ENCODE measurements around the gene LCE1D. TPM values are rescaled to one million over a fixed set of nuclear protein-coding genes. Genes with fewer than 3 reads are reported as not detected.

Gene LCE1D
- polyA plus RNA-seq, 2 of the 4 experiments (the other 2 are of a cell fraction), result not detected

DNA sequence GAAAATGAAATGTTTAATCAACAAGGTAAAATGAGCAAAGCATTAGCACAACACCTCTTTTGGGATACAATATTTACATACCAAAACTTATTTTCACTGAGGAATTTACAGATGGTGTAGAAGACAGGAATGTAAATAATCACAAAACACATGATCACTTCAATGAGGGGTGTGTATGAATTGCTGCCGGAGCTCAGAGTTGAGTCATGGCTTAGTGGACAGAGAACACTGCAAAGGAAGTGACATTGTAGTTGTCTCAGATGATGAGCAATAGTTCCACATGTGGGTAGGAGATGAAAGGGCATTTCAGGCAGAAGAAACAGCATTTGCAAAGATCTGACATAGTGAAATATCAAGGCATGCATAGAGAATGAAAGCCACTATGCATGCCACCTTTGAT, 44.3 kb upstream of the LCE1D start:
- ATAC-seq, result peak; percentile 45 to 81; a peak in 4 of 6 replicates
- CTCF ChIA-PET, result interaction anchor here (1.4 kb wide), 1 partner anchor 118 kb away, joined by 3 read pairs; no protein-coding TSS in a partner anchor
- H3K4me3 ChIP-seq, result no peak overlapping the region
- no peak overlapping the region for H3K27ac ChIP-seq
- H3K9me3 ChIP-seq, result no peaks in the 10 kb centered on the region
- no peak overlapping the region for H3K4me2 ChIP-seq
- POLR2A ChIA-PET, result no interaction called here
- no peaks in the 10 kb centered on the region for H3K4me1 ChIP-seq
- WGBS (ENCODE audit: missing lambda C conversion rate), result 0% methylated on average over 1 of the region's 1 CpG
- no peak for FAIRE-seq
- DNase-seq (ENCODE audit: low read depth in 1 of 2, low spot score in 1 of 2), result peak in 1 of 2 experiments; percentile 43
- TF ChIP-seq RARB (CRISPR knock-in tag; IDR thresholded peaks at IDR 0.05), result no peak
- TF ChIP-seq RFX5 (IDR thresholded peaks at IDR 0.05), result no peak
- TF ChIP-seq FOSL2 (IDR thresholded peaks at IDR 0.05), result no peak
- 0 out of 2 replicates have a peak, but pooled peaks have one; percentile 10 for TF ChIP-seq FOSL2 (CRISPR knock-in tag; IDR thresholded peaks at IDR 0.05)

DNA sequence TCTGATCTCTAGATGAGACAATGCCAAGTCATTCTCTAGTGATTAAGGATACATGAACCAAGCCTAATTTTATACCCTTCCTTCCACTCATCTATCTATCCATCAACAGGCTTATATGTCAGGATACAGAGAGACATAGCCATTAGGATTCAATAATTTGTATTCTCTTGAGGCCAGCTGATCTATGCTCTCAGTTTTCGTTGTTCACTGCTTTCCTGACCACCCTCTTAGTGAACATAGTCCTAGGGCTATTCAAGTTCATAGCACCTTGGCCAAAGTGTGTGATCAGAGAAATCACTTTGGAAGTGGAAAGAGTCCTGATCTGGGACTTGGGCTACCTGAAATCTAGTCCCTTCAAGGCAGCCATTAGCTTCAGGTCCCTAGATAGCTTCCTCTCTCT, 42.9 kb upstream of the LCE1D start:
- FAIRE-seq, result no peak
- ChIA-PET POLR2A (no interaction called here), CTCF (interaction anchor here (0.8 kb wide), 1 partner anchor 100 kb away, joined by 3 read pairs; no protein-coding TSS in a partner anchor)
- WGBS (ENCODE audit: missing lambda C conversion rate), result 0% methylated on average over 1 of the region's 1 CpG
- H3K9me3 ChIP-seq, result no peaks in the 10 kb centered on the region
- DNase-seq (ENCODE audit: low read depth in 1 of 2, low spot score in 1 of 2), result no peak
- no peak overlapping the region for H3K4me3 ChIP-seq
- no peak for ATAC-seq
- TF ChIP-seq SREBF2 (IDR thresholded peaks at IDR 0.05) (no peak), RNF2 (IDR thresholded peaks at IDR 0.05; ENCODE audit: borderline replicate concordance, low read depth) (peak; percentile 85), TP53 (CRISPR knock-in tag; IDR thresholded peaks at IDR 0.05) (no peak), KDM5A (IDR thresholded peaks at IDR 0.05) (no peak), RFX5 (IDR thresholded peaks at IDR 0.05) (no peak), TFCP2L1 (CRISPR knock-in tag; IDR thresholded peaks at IDR 0.05) (no peak), ZFP36 (IDR thresholded peaks at IDR 0.05; ENCODE audit: borderline replicate concordance, partially characterized antibody) (no peak), CBX8 (IDR thresholded peaks at IDR 0.05) (peak; percentile 83), GATA3 (IDR thresholded peaks at IDR 0.05; ENCODE audit: borderline replicate concordance) (no peak)
- TF ChIP-seq, protein P1, sequence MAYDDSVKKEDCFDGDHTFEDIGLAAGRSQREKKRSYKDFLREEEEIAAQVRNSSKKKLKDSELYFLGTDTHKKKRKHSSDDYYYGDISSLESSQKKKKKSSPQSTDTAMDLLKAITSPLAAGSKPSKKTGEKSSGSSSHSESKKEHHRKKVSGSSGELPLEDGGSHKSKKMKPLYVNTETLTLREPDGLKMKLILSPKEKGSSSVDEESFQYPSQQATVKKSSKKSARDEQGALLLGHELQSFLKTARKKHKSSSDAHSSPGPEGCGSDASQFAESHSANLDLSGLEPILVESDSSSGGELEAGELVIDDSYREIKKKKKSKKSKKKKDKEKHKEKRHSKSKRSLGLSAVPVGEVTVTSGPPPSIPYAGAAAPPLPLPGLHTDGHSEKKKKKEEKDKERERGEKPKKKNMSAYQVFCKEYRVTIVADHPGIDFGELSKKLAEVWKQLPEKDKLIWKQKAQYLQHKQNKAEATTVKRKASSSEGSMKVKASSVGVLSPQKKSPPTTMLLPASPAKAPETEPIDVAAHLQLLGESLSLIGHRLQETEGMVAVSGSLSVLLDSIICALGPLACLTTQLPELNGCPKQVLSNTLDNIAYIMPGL (CRISPR knock-in tag; IDR thresholded peaks at IDR 0.05; ENCODE audit: borderline replicate concordance), result no peak
- TF ChIP-seq, protein P2, sequence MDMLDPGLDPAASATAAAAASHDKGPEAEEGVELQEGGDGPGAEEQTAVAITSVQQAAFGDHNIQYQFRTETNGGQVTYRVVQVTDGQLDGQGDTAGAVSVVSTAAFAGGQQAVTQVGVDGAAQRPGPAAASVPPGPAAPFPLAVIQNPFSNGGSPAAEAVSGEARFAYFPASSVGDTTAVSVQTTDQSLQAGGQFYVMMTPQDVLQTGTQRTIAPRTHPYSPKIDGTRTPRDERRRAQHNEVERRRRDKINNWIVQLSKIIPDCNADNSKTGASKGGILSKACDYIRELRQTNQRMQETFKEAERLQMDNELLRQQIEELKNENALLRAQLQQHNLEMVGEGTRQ (IDR thresholded peaks at IDR 0.05), result no peak
- no peak overlapping the region for H3K4me2 ChIP-seq
- no peak overlapping the region for H3K27ac ChIP-seq
- no peaks in the 10 kb centered on the region for H3K4me1 ChIP-seq

DNA sequence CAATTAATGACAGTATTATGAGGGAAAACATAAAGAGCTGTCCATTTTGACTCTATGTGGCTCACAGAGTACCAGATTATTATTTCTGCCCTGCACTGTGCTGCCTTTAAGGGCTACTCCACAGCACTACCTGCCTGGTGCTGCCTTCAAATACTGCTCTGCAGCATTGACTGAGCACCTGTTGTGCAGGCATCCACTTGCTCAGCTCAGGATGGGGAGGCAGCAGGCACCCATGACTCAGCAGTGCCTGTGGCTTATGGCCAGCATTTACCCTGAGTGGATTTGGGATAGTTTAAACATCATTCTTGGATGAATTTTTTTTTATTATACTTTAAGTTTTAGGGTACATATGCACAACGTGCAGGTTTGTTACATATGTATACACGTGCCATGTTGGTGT, 39.6 kb upstream of the LCE1D start:
- DNase-seq (ENCODE audit: low read depth in 1 of 2, low spot score in 1 of 2) (no peak), FAIRE-seq (no peak), ATAC-seq (no peak)
- TF ChIP-seq JUN (IDR thresholded peaks at IDR 0.05) (no peak), BHLHE40 (IDR thresholded peaks at IDR 0.05; ENCODE audit: low read depth, low read length) (no peak), NPAS2 (CRISPR knock-in tag; IDR thresholded peaks at IDR 0.05; ENCODE audit: borderline replicate concordance) (no peak), ZFP36 (IDR thresholded peaks at IDR 0.05; ENCODE audit: borderline replicate concordance, partially characterized antibody) (no peak), TFCP2L1 (CRISPR knock-in tag; IDR thresholded peaks at IDR 0.05) (no peak), CEBPB (IDR thresholded peaks at IDR 0.05) (no peak), EHMT2 (IDR thresholded peaks at IDR 0.05; ENCODE audit: low read depth) (no peak), MYC (IDR thresholded peaks at IDR 0.05; ENCODE audit: borderline replicate concordance, low read length) (no peak), NR3C1 (IDR thresholded peaks at IDR 0.05) (no peak), FOSB (CRISPR knock-in tag; IDR thresholded peaks at IDR 0.05) (no peak)
- TF ChIP-seq, protein P3, sequence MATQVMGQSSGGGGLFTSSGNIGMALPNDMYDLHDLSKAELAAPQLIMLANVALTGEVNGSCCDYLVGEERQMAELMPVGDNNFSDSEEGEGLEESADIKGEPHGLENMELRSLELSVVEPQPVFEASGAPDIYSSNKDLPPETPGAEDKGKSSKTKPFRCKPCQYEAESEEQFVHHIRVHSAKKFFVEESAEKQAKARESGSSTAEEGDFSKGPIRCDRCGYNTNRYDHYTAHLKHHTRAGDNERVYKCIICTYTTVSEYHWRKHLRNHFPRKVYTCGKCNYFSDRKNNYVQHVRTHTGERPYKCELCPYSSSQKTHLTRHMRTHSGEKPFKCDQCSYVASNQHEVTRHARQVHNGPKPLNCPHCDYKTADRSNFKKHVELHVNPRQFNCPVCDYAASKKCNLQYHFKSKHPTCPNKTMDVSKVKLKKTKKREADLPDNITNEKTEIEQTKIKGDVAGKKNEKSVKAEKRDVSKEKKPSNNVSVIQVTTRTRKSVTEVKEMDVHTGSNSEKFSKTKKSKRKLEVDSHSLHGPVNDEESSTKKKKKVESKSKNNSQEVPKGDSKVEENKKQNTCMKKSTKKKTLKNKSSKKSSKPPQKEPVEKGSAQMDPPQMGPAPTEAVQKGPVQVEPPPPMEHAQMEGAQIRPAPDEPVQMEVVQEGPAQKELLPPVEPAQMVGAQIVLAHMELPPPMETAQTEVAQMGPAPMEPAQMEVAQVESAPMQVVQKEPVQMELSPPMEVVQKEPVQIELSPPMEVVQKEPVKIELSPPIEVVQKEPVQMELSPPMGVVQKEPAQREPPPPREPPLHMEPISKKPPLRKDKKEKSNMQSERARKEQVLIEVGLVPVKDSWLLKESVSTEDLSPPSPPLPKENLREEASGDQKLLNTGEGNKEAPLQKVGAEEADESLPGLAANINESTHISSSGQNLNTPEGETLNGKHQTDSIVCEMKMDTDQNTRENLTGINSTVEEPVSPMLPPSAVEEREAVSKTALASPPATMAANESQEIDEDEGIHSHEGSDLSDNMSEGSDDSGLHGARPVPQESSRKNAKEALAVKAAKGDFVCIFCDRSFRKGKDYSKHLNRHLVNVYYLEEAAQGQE (IDR thresholded peaks at IDR 0.05), result no peak
- TF ChIP-seq, protein P4, sequence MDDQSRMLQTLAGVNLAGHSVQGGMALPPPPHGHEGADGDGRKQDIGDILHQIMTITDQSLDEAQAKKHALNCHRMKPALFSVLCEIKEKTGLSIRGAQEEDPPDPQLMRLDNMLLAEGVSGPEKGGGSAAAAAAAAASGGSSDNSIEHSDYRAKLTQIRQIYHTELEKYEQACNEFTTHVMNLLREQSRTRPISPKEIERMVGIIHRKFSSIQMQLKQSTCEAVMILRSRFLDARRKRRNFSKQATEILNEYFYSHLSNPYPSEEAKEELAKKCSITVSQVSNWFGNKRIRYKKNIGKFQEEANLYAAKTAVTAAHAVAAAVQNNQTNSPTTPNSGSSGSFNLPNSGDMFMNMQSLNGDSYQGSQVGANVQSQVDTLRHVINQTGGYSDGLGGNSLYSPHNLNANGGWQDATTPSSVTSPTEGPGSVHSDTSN (IDR thresholded peaks at IDR 0.05), result no peak
- TF ChIP-seq, protein P5, sequence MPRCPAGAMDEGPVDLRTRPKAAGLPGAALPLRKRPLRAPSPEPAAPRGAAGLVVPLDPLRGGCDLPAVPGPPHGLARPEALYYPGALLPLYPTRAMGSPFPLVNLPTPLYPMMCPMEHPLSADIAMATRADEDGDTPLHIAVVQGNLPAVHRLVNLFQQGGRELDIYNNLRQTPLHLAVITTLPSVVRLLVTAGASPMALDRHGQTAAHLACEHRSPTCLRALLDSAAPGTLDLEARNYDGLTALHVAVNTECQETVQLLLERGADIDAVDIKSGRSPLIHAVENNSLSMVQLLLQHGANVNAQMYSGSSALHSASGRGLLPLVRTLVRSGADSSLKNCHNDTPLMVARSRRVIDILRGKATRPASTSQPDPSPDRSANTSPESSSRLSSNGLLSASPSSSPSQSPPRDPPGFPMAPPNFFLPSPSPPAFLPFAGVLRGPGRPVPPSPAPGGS (IDR thresholded peaks at IDR 0.05), result no peak
- Histone ChIP-seq H3K27ac (no peak overlapping the region), H3K4me3 (no peak overlapping the region), H3K4me1 (no peaks in the 10 kb centered on the region), H3K4me2 (no peak overlapping the region), H3K9me3 (no peaks in the 10 kb centered on the region)
- POLR2A ChIA-PET, result no interaction called here
- CTCF ChIA-PET, result no interaction called here
- WGBS (ENCODE audit: missing lambda C conversion rate), result 11% methylated on average over 2 of the region's 2 CpGs

Data from A549 (cell line).